Measurements from ENCODE around the gene MPRIP.

The MPRIP gene

GRCh38 chr17:17024778-17025300 lies 17.4 kb upstream of the MPRIP start:
- TF ChIP-seq CTCF (IDR thresholded peaks at IDR 0.05; ENCODE audit: extremely low read depth, insufficient read depth, missing control alignments), result no peak
- in situ Hi-C loops (cut with MboI; ENCODE audit: low pct_unique_long_range_greater_than_20kb, low sequenced_read_pairs, unreplicated experiment), result loop anchor here (25.0 kb wide), 1 partner anchor 287 kb away; the partner anchor contains the start of gene NT5M
- no peak for DNase-seq (ENCODE audit: low spot score)

GRCh38 chr17:17025621-17026020 lies 16.6 kb upstream of the MPRIP start:
- DNase-seq (ENCODE audit: low spot score), result no peak
- in situ Hi-C loops (cut with MboI; ENCODE audit: low pct_unique_long_range_greater_than_20kb, low sequenced_read_pairs, unreplicated experiment), result no loop called here
- no peak for TF ChIP-seq CTCF (IDR thresholded peaks at IDR 0.05; ENCODE audit: extremely low read depth, insufficient read depth, missing control alignments)

GRCh38 chr17:17026163-17026562 lies 16.1 kb upstream of the MPRIP start:
- DNase-seq (ENCODE audit: low spot score), result no peak
- in situ Hi-C loops (cut with MboI; ENCODE audit: low pct_unique_long_range_greater_than_20kb, low sequenced_read_pairs, unreplicated experiment), result no loop called here
- TF ChIP-seq CTCF (IDR thresholded peaks at IDR 0.05; ENCODE audit: extremely low read depth, insufficient read depth, missing control alignments), result no peak

GRCh38 chr17:17027442-17028058 lies 14.7 kb upstream of the MPRIP start:
- no peak for TF ChIP-seq CTCF (IDR thresholded peaks at IDR 0.05; ENCODE audit: extremely low read depth, insufficient read depth, missing control alignments)
- in situ Hi-C loops (cut with MboI; ENCODE audit: low pct_unique_long_range_greater_than_20kb, low sequenced_read_pairs, unreplicated experiment), result no loop called here

GRCh38 chr17:17028059-17028877 lies 14.0 kb upstream of the MPRIP start:
- DNase-seq (ENCODE audit: low spot score), result no peak
- in situ Hi-C loops (cut with MboI; ENCODE audit: low pct_unique_long_range_greater_than_20kb, low sequenced_read_pairs, unreplicated experiment), result no loop called here
- no peak for TF ChIP-seq CTCF (IDR thresholded peaks at IDR 0.05; ENCODE audit: extremely low read depth, insufficient read depth, missing control alignments)

More at GRCh38 chr17:17027442-17028058, 14.7 kb upstream of the MPRIP start:
- DNase-seq (ENCODE audit: low spot score), result no peak

GRCh38 chr17:17028878-17029535 lies 13.2 kb upstream of the MPRIP start:
- TF ChIP-seq CTCF (IDR thresholded peaks at IDR 0.05; ENCODE audit: extremely low read depth, insufficient read depth, missing control alignments), result no peak
- no peak for DNase-seq (ENCODE audit: low spot score)
- in situ Hi-C loops (cut with MboI; ENCODE audit: low pct_unique_long_range_greater_than_20kb, low sequenced_read_pairs, unreplicated experiment), result no loop called here
